Panc1 (cell line): Measurements from ENCODE around the gene MACO1. TPM values are rescaled to one million over a fixed set of nuclear protein-coding genes. Genes with fewer than 3 reads are reported as not detected.
"Not testable (repeated sequence)": the region's sequence is repeated elsewhere in the genome, so short reads cannot be mapped to it uniquely, and the experiment has no call there.

Experiments
- ATAC-seq: fragments of 200-7000 bp; cut with Tn5 transposase; 2 replicates; pipeline ENCODE4 v1.9.1; 2020; ENCODE audit warnings: mild to moderate bottlenecking, moderate library complexity
- BruUV-seq: library from RNA; stranded (reverse); fragments of 400-500 nt; replicated peaks from 2 replicates; lab custom pipeline; 2021; lab: Mats Ljungman, UMichigan
- CTCF ChIA-PET: fragments of 300-600 bp; sonication (Branson Sonifier 250); formaldehyde crosslinking; loops from one replicate; lab custom pipeline; 2022; ENCODE audit warnings: antibody characterized with exemption; lab: Charles Lee
- POLR2A ChIA-PET: fragments of 300-600 bp; sonication (Branson Sonifier 250); formaldehyde crosslinking; loops from one replicate; lab custom pipeline; 2022; ENCODE audit warnings: antibody characterized with exemption; lab: Charles Lee
- DNase-seq: peaks from one replicate; pipeline ENCODE4 v3.0.0-alpha.2; 2010; ENCODE audit warnings: low read depth, low spot score
- H3K27ac ChIP-seq: 2 replicates; pipeline ENCODE4 v1.5.1; 2011; ENCODE audit warnings: mild to moderate bottlenecking, low read length, inconsistent platforms
- H3K27me3 ChIP-seq: fragments of 200-500 bp; sonication (Bioruptor generic); 2 replicates; pipeline ENCODE4 v1.6.0; 2014; ENCODE audit warnings: low read length, inconsistent platforms; ENCODE audit not compliant: control insufficient read depth, insufficient read depth
- H3K36me3 ChIP-seq: fragments of 200-500 bp; sonication (Bioruptor generic); 2 replicates; pipeline ENCODE4 v1.5.1; 2014; ENCODE audit warnings: inconsistent platforms, mild to moderate bottlenecking, low read length, moderate library complexity; ENCODE audit not compliant: control insufficient read depth, insufficient read depth
- H3K4me1 ChIP-seq: 2 replicates; pipeline ENCODE4 v1.5.1; 2011; ENCODE audit warnings: inconsistent platforms, mild to moderate bottlenecking, low read length, moderate library complexity; ENCODE audit not compliant: control insufficient read depth, insufficient read depth
- H3K4me3 ChIP-seq, 2 experiments: 2 replicates each; pipeline ENCODE4 v1.5.1; 2011 to 2012; ENCODE audit warnings: low read depth in 2 of 2, low read length in 2 of 2, mild to moderate bottlenecking in 2 of 2, inconsistent platforms in 1 of 2, moderate library complexity in 1 of 2
- H3K9me3 ChIP-seq: fragments of 200-500 bp; sonication (Bioruptor generic); 2 replicates; pipeline ENCODE4 v1.5.1; 2014; ENCODE audit warnings: low read depth, mild to moderate bottlenecking, inconsistent platforms, low read length, moderate library complexity; ENCODE audit not compliant: control insufficient read depth, insufficient read depth
- POLR2AphosphoS5 ChIP-seq: IDR thresholded peaks from 2 replicates; pipeline ENCODE4 v1.6.1; 2012; ENCODE audit warnings: mild to moderate bottlenecking, low read depth, low read length, moderate library complexity
- SIN3A ChIP-seq: IDR thresholded peaks from 2 replicates; pipeline ENCODE4 v1.6.1; 2012; ENCODE audit warnings: low read depth, mild to moderate bottlenecking, low read length, moderate library complexity, borderline replicate concordance; ENCODE audit not compliant: insufficient read depth
- TCF7L2 ChIP-seq: IDR thresholded peaks from 2 replicates; pipeline ENCODE4 v1.6.1; 2011; ENCODE audit warnings: mild to moderate bottlenecking, low read depth, low read length, inconsistent platforms
- in situ Hi-C: cut with HindIII; loops from 2 replicates; pipeline ENCODE4 v1.10.0; 2016; ENCODE audit warnings: low sequenced_read_pairs, low pct_unique_long_range_greater_than_20kb
- intact Hi-C: fragments of 100-400 bp; cut with micrococcal nuclease; formaldehyde crosslinking; loops from one replicate; pipeline ENCODE4 v1.10.0; 2022; ENCODE audit not compliant: unreplicated experiment
- total RNA-seq: library from RNA; stranded (reverse); gene quantifications from one replicate; pipeline ENCODE4 v1.2.1, GENCODE V29; 2021; ENCODE audit not compliant: unreplicated experiment
- TF ChIP-seq, protein P1 (sequence below), 2 experiments: IDR thresholded peaks; 2 replicates each; pipeline ENCODE4 v1.6.1; 2011 to 2012; ENCODE audit warnings: low read depth in 2 of 2, control low read depth in 1 of 2, low read length in 1 of 2, mild to moderate bottlenecking in 1 of 2, moderate library complexity in 1 of 2; ENCODE audit not compliant: insufficient read depth in 1 of 2
- TF ChIP-seq, protein P2 (sequence below): fragments of 450-650 bp; IDR thresholded peaks from 2 replicates; pipeline ENCODE4 v1.5.1; 2017; ENCODE audit warnings: mild to moderate bottlenecking

The MACO1 gene
- total RNA-seq, 1 experiment from 2014 or later = 16.5 TPM

DNA sequence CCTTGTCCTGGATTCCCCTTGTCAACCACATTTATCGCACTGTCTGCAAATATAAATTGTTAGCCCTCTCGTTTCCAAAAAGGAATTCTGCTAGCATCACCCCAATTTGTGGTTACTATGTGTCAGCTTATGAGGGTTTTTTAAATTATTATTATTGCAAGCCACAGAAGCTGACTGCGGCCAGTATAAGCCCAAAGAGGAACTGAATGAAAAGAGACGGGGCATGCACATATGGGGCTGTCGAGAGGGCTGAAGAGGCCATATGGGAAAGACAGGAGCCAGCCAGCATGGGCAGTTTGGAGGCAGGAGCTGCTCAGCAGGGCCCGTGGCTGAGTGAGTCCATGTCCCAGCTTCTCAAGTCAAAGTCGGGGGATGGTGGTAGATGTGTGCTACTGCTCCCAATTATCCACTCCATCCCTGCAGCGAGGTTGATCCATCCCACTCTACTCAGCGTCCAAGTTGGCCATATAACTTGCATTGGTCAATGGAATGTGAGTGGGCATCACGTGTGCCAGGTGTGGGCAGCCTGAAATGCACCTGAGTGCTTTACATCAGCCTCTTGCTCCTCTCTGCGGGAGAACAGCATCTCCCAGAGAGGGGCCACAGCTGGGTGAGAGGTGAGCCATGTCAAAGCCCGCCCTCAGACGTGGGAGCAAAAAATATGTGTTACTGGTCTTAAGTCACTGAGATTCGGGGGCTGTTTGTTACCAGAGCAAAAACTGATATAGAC, 75.1 kb downstream of the MACO1 start:
- intact Hi-C loops = no loop called here
- ChIA-PET CTCF (interaction anchor here (0.6 kb wide), 1 partner anchor 499 kb away, joined by 4 read pairs; no protein-coding TSS in a partner anchor), POLR2A (no interaction called here)
- H3K9me3 ChIP-seq = no peaks in the 10 kb centered on the region
- DNase-seq (no peak), ATAC-seq (no peak)
- peaks cover 9% of the 10 kb centered on the region for H3K4me1 ChIP-seq
- TF ChIP-seq POLR2AphosphoS5 (no peak), SIN3A (no peak), TCF7L2 (no peak)
- TF ChIP-seq, protein P1, sequence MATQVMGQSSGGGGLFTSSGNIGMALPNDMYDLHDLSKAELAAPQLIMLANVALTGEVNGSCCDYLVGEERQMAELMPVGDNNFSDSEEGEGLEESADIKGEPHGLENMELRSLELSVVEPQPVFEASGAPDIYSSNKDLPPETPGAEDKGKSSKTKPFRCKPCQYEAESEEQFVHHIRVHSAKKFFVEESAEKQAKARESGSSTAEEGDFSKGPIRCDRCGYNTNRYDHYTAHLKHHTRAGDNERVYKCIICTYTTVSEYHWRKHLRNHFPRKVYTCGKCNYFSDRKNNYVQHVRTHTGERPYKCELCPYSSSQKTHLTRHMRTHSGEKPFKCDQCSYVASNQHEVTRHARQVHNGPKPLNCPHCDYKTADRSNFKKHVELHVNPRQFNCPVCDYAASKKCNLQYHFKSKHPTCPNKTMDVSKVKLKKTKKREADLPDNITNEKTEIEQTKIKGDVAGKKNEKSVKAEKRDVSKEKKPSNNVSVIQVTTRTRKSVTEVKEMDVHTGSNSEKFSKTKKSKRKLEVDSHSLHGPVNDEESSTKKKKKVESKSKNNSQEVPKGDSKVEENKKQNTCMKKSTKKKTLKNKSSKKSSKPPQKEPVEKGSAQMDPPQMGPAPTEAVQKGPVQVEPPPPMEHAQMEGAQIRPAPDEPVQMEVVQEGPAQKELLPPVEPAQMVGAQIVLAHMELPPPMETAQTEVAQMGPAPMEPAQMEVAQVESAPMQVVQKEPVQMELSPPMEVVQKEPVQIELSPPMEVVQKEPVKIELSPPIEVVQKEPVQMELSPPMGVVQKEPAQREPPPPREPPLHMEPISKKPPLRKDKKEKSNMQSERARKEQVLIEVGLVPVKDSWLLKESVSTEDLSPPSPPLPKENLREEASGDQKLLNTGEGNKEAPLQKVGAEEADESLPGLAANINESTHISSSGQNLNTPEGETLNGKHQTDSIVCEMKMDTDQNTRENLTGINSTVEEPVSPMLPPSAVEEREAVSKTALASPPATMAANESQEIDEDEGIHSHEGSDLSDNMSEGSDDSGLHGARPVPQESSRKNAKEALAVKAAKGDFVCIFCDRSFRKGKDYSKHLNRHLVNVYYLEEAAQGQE (IDR thresholded peaks at IDR 0.05; ENCODE audit: insufficient read depth in 1 of 2, low read depth in 2 of 2, low read length in 1 of 2) = no peak
- TF ChIP-seq, protein P2, sequence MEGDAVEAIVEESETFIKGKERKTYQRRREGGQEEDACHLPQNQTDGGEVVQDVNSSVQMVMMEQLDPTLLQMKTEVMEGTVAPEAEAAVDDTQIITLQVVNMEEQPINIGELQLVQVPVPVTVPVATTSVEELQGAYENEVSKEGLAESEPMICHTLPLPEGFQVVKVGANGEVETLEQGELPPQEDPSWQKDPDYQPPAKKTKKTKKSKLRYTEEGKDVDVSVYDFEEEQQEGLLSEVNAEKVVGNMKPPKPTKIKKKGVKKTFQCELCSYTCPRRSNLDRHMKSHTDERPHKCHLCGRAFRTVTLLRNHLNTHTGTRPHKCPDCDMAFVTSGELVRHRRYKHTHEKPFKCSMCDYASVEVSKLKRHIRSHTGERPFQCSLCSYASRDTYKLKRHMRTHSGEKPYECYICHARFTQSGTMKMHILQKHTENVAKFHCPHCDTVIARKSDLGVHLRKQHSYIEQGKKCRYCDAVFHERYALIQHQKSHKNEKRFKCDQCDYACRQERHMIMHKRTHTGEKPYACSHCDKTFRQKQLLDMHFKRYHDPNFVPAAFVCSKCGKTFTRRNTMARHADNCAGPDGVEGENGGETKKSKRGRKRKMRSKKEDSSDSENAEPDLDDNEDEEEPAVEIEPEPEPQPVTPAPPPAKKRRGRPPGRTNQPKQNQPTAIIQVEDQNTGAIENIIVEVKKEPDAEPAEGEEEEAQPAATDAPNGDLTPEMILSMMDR = no peak
- H3K4me3 ChIP-seq = no peak overlapping the region
- in situ Hi-C loops = no loop called here
- no peaks in the 10 kb centered on the region for H3K27me3 ChIP-seq
- no peak overlapping the region for H3K27ac ChIP-seq
- H3K36me3 ChIP-seq = no peaks in the 10 kb centered on the region
- BruUV-seq = no TSS peak

DNA sequence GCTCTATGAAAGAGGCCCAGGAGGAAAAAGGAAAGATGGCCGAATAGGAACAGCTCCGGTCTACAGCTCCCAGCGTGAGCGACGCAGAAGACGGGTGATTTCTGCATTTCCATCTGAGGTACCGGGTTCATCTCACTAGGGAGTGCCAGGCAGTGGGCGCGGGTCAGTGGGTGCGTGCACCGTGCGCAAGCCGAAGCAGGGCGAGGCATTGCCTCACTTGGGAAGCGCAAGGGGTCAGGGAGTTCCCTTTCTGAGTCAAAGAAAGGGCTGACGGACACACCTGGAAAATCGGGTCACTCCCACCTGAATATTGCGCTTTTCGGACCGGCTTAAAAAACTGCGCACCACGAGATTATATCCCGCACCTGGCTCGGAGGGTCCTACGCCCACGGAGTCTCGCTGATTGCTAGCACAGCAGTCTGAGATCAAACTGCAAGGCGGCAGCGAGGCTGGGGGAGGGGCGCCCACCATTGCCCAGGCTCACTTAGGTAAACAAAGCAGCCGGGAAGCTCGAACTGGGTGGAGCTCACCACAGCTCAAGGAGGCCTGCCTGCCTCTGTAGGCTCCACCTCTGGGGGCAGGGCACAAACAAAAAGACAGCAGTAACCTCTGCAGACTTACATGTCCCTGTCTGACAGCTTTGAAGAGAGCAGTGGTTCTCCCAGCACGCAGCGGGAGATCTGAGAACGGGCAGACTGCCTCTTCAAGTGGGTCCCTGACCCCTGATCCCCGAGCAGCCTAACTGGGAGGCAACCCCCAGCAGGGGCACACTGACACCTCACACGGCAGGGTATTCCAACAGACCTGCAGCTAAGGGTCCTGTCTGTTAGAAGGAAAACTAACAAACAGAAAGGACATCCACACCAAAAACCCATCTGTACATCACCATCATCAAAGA, 76.1 kb downstream of the MACO1 start:
- in situ Hi-C loops, H3K4me1 ChIP-seq, CTCF ChIA-PET, H3K9me3 ChIP-seq, intact Hi-C loops, H3K4me3 ChIP-seq, H3K27ac ChIP-seq, H3K36me3 ChIP-seq, POLR2A ChIA-PET, H3K27me3 ChIP-seq, DNase-seq, BruUV-seq, ATAC-seq: not testable (repeated sequence)
